ENCODE results near the gene TSC22D2. TPM values are rescaled to one million over a fixed set of nuclear protein-coding genes. Genes with fewer than 3 reads are reported as not detected.
"Not testable (repeated sequence)": the region's sequence is repeated elsewhere in the genome, so short reads cannot be mapped to it uniquely, and the experiment has no call there.

TSC22D2 gene
- total and polyA plus RNA-seq, 11 donors: 11.5 to 55.8 (median 22.6) TPM

DNA sequence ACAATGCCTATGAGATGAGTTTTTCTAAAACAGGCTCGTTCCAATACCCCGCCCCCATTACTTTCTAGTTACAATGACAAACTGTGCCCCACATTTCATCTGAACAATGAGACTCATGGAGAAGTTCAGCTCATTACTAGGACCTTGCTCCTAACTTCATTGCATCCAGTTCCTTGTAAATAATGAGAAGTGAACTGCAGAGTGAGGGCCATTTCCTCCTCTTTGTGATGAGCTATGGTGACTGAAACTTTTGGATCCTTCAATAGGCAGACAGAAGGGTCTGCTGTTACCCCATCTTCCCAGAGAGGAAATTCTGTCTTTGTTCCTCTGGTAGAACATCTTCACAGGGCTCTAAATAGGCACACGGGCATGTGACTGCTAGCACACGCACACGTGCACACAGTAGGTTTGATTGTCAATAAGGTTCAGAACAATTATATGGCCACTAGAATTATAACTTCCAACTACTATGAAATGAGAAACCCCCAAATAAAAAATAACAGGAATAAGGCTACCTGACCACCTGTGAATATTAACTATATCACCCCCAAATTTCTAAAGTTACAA lies 86.4 kb downstream of the TSC22D2 start:
- no peaks in the 10 kb centered on the region for H3K36me3 ChIP-seq
- intact Hi-C loops (cut with DNase I): loop anchor here (2.0 to 10.0 kb wide), 8 partner anchors 82 to 560 kb away; partner anchors contain the start of gene TSC22D2 (in 1 of the 10)
- H3K4me1 ChIP-seq: peaks cover 0 to 5% (median 0%) of the 10 kb centered on the region in 12 donors
- ATAC-seq: no peak
- H3K27me3 ChIP-seq: no peaks in the 10 kb centered on the region
- TF ChIP-seq POLR2A (IDR thresholded peaks at IDR 0.05): no peak
- TF ChIP-seq, protein P1, sequence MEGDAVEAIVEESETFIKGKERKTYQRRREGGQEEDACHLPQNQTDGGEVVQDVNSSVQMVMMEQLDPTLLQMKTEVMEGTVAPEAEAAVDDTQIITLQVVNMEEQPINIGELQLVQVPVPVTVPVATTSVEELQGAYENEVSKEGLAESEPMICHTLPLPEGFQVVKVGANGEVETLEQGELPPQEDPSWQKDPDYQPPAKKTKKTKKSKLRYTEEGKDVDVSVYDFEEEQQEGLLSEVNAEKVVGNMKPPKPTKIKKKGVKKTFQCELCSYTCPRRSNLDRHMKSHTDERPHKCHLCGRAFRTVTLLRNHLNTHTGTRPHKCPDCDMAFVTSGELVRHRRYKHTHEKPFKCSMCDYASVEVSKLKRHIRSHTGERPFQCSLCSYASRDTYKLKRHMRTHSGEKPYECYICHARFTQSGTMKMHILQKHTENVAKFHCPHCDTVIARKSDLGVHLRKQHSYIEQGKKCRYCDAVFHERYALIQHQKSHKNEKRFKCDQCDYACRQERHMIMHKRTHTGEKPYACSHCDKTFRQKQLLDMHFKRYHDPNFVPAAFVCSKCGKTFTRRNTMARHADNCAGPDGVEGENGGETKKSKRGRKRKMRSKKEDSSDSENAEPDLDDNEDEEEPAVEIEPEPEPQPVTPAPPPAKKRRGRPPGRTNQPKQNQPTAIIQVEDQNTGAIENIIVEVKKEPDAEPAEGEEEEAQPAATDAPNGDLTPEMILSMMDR (IDR thresholded peaks at IDR 0.05): no peak
- no peak for DNase-seq
- H3K9me3 ChIP-seq: no peaks in the 10 kb centered on the region
- no peak overlapping the region for H3K27ac ChIP-seq
- H3K4me3 ChIP-seq: no peak overlapping the region
- 90 to 96% (median 94%) methylated on average over 5 of the region's 5 CpGs for WGBS, 4 donors

GRCh38 chr3:150495149-150495548 lies 87.1 kb downstream of the TSC22D2 start:
- Histone ChIP-seq H3K4me3 (no peak overlapping the region), H3K27me3 (no peaks in the 10 kb centered on the region), H3K4me1 (peaks cover 0 to 5% (median 0%) of the 10 kb centered on the region in 12 donors), H3K36me3 (no peaks in the 10 kb centered on the region), H3K9me3 (no peaks in the 10 kb centered on the region), H3K27ac (no peak overlapping the region)
- 67 to 92% (median 83%) methylated on average over 1 of the region's 1 CpG for WGBS, 4 donors
- intact Hi-C loops (cut with DNase I): loop anchor here (1.0 to 10.0 kb wide), 13 partner anchors 82 to 560 kb away; partner anchors contain the start of gene TSC22D2 (in 2 of the 10)
- no peak for DNase-seq
- TF ChIP-seq, protein P1 (IDR thresholded peaks at IDR 0.05): no peak
- TF ChIP-seq POLR2A (IDR thresholded peaks at IDR 0.05): no peak
- ATAC-seq: peak in 1 of 4 donors; percentile 37

DNA sequence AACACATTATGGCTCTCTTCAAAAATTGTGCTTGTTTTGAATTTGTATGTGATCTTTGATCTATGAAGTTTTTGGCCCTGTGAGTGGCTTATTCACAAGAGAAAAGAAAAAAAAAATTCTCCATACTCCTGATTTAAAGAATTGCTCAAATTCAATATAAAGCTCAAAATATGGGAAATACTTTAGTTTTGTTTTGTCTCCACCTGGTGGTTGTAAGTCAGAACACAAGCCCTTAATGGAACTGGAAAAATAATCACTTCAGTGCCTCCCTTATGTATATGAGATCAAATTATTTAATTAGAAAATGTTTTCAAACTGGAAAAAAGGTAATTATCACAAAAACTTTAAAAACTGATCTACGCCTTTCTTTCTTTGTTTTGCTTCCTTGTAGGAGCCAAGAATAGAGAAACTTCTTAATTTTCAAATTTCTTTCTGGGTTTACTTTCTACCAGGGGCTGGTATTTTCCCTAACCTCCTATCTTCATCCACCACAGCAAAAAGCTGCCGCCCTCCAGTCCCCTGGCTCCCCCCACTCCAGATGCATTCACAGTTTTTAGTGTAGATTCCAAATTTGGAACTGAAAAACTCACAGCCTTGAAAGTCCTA lies 87.6 kb downstream of the TSC22D2 start:
- Histone ChIP-seq H3K27ac (no peak overlapping the region), H3K9me3 (no peaks in the 10 kb centered on the region), H3K4me3 (no peak overlapping the region), H3K4me1 (peaks cover 0 to 5% (median 0%) of the 10 kb centered on the region in 12 donors), H3K36me3 (no peaks in the 10 kb centered on the region), H3K27me3 (no peaks in the 10 kb centered on the region)
- ATAC-seq (peak in 2 of 4 donors; percentile 41 to 52), DNase-seq (no peak)
- no peak for TF ChIP-seq POLR2A (IDR thresholded peaks at IDR 0.05)
- TF ChIP-seq, protein P1 (IDR thresholded peaks at IDR 0.05): peak; percentile 70 to 87 (median 84)
- 2 to 6% (median 5%) methylated on average over 2 of the region's 2 CpGs for WGBS, 4 donors
- intact Hi-C loops (cut with DNase I): loop anchor here (1.0 to 10.0 kb wide), 14 partner anchors 83 to 561 kb away; partner anchors contain the start of gene TSC22D2 (in 2 of the 10)

- Histone ChIP-seq H3K27me3 (no peaks in the 10 kb centered on the region), H3K36me3 (no peaks in the 10 kb centered on the region), H3K9me3 (no peaks in the 10 kb centered on the region), H3K4me1 (peaks cover 0 to 5% (median 0%) of the 10 kb centered on the region in 12 donors), H3K4me3 (no peak overlapping the region), H3K27ac (no peak overlapping the region)
- 71 to 86% (median 83%) methylated on average over 2 of the region's 2 CpGs for WGBS, 4 donors
- TF ChIP-seq POLR2A (IDR thresholded peaks at IDR 0.05): no peak
- TF ChIP-seq, protein P1 (IDR thresholded peaks at IDR 0.05): no peak
- intact Hi-C loops (cut with DNase I): loop anchor here (2.0 to 10.0 kb wide), 9 partner anchors 86 to 563 kb away; partner anchors contain the start of gene TSC22D2 (in 1 of the 10)
- ATAC-seq (no peak), DNase-seq (no peak)
Observed at GRCh38 chr3:150497956-150498355, 89.9 kb downstream of the TSC22D2 start.

DNA sequence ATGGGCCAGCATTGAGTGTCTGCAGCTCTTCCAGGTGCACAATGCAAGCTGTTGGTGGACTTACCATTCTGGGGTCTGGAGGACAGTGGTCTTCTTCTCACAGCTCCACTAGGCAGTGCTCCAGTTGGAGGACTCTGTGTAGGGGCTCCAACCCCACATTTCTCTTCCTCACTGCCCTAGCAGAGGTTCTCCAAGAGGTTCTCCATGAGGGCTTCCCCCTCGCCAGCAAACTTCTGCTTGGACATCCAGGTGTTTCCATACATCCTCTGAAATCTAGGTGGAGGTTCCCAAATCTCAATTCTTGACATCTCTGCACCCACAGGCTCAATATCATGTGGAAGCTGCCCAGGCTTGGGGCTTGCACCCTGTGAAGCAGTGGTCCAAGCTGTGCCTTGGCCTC lies 92.9 kb downstream of the TSC22D2 start:
- H3K36me3 ChIP-seq; H3K27ac ChIP-seq; H3K27me3 ChIP-seq; DNase-seq; intact Hi-C loops (cut with DNase I); ATAC-seq; H3K9me3 ChIP-seq; H3K4me1 ChIP-seq; H3K4me3 ChIP-seq: not testable (repeated sequence)
- WGBS, 4 donors: 96 to 100% (median 100%) methylated on average over 1 of the region's 1 CpG
